Spleen (tissue), 11 donors: ENCODE measurements around the gene CTNNBL1. TPM values are rescaled to one million over a fixed set of nuclear protein-coding genes. Genes with fewer than 3 reads are reported as not detected.

Experiments
- DNase-seq: peaks from one replicate; pipeline ENCODE4 v3.0.0-alpha.2; 2020
- H3K27ac ChIP-seq, 8 donors: fragments of 200-600 bp; sonication (generic) in 7 of 8; 1 replicate in 4 of 8; 2 replicates in 4 of 8; pipeline versions ENCODE4 v1.5.0 to v1.8.0; 2016 to 2021; ENCODE audit warnings: inconsistent platforms in 4 of 8, mild to moderate bottlenecking in 4 of 8, moderate library complexity in 1 of 8
- H3K27me3 ChIP-seq, 7 donors: fragments of 200-600 bp; sonication (generic) in 6 of 7; replicated peaks in 1 of 7; 1 replicate in 4 of 7; 2 replicates in 3 of 7; pipeline versions ENCODE4 v1.5.0 to v1.8.0; 2016 to 2021; ENCODE audit warnings: inconsistent platforms in 3 of 7, mild to moderate bottlenecking in 1 of 7
- H3K36me3 ChIP-seq, 6 donors: fragments of 200-600 bp; sonication (generic) in 5 of 6; 1 replicate in 4 of 6; 2 replicates in 2 of 6; pipeline versions ENCODE4 v1.5.0 to v1.8.0; 2016 to 2021; ENCODE audit warnings: inconsistent platforms in 2 of 6
- H3K4me1 ChIP-seq, 6 donors: fragments of 200-600 bp; sonication (generic) in 5 of 6; 1 replicate in 3 of 6; 2 replicates in 3 of 6; pipeline versions ENCODE4 v1.5.0 to v1.8.0; 2016 to 2021; ENCODE audit warnings: inconsistent platforms in 3 of 6
- H3K4me3 ChIP-seq, 8 donors: fragments of 200-600 bp; sonication (generic) in 7 of 8; 1 replicate in 4 of 8; 2 replicates in 4 of 8; pipeline versions ENCODE4 v1.5.0 to v1.8.0; 2016 to 2021; ENCODE audit warnings: inconsistent platforms in 4 of 8, mild to moderate bottlenecking in 4 of 8, moderate library complexity in 2 of 8
- H3K9me3 ChIP-seq, 8 donors: fragments of 200-600 bp; sonication (generic) in 7 of 8; 1 replicate in 4 of 8; 2 replicates in 4 of 8; pipeline versions ENCODE4 v1.5.0 to v1.8.0; 2016 to 2021; ENCODE audit warnings: inconsistent platforms in 4 of 8
- POLR2A ChIP-seq, 3 donors: fragments of 450-650 bp; IDR thresholded peaks; one replicate each; pipeline ENCODE4 v1.5.1; 2017; ENCODE audit warnings: antibody characterized with exemption in 3 of 3, mild to moderate bottlenecking in 1 of 3
- POLR2AphosphoS5 ChIP-seq, 3 donors: sonication (generic); formaldehyde crosslinking; IDR thresholded peaks; one replicate each; pipeline ENCODE4 v1.5.1; 2017; ENCODE audit warnings: antibody characterized with exemption in 3 of 3
- WGBS, 5 donors: extraction: QIAGEN DNeasy Blood & Tissue Kit in 3 of 5; methylation state at CpG; one replicate each; pipeline versions ENCODE4 v1.1.5 to v1.1.7; 2013 to 2018; 5-methylcytosine and 5-hydroxymethylcytosine counted together
- intact Hi-C: fragments of 100-400 bp; cut with DNase I; formaldehyde crosslinking; loops from one replicate; pipeline ENCODE4 v1.15.0; 2023; ENCODE audit warnings: low total_unique reads
- polyA plus RNA-seq, 3 donors: library from polyadenylated mRNA; stranded (reverse); fragments of 200-250 nt; gene quantifications; one replicate each; pipeline ENCODE4 v1.2.1, GENCODE V29; 2013
- total RNA-seq, 7 donors: library from RNA; depleted of rRNA in 3 of 7; stranded (reverse); fragments of >200 nt in 3 of 7; fragmentation: NEBNext Ultra II Directional in 4 of 7; extraction: Animal tissue kit (Norgen Biotek cat#: 25700) in 4 of 7; gene quantifications; one replicate each; pipeline versions ENCODE4 v1.1.0 to v1.2.1, GENCODE V29; 2016 to 2021
- TF ChIP-seq, protein P1 (sequence below), 11 experiments: fragments of 200-600 bp in 7 of 11; fragments of 450-650 bp in 4 of 11; sonication (generic) in 4 of 11; IDR thresholded peaks in 8 of 11; conservative IDR thresholded peaks in 3 of 11; 1 replicate in 7 of 11; 2 replicates in 4 of 11; pipeline versions ENCODE4 v1.4.0 to v1.8.0; 2016 to 2021; ENCODE audit warnings: antibody characterized with exemption in 11 of 11, inconsistent platforms in 4 of 11, mild to moderate bottlenecking in 1 of 11
- donor health status: healthy with polysubstance abuse.
- donor health status: DM: no; HTN: no; CAD: no; lungs with moderate emphysema.
- donor health status: DM: no; HTN: no; CAD: no.
- donor health status: Bipolar disorder and iron deficiency.
- donor health status: healthy.
- donor health status: DM: no; HTN: no; CAD: no.
- donor health status: DM: yes; HTN: yes; CAD: no.

CTNNBL1 gene
- total and polyA plus RNA-seq, 10 donors: 46.5 to 135 (median 82.9) TPM

DNA sequence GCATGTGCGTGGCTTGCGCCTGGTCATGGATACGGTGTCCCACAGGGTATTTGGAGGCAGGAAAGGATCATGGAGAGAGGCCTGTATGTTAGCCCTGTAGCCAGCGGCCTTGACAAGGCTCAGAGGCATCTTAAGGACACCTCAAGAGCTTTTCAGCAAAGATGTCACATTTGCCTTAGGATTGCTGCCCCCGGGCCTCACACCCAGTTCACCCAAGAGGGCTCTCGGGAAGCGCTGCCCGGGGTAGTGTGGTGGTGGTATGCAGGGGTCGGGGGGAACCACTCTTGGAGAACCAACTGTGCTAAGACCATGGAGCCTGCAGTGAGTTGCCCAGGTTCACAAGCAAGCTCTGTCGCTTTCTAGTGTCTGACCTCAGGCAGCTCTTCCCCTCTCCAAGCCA, 172.2 kb downstream of the CTNNBL1 start:
- H3K36me3 ChIP-seq: peaks cover under 1 to 100% (median 55%) of the 10 kb centered on the region in 6 donors
- DNase-seq: peak; percentile 52
- no peak for TF ChIP-seq POLR2AphosphoS5 (IDR thresholded peaks at IDR 0.05)
- TF ChIP-seq, protein P1, sequence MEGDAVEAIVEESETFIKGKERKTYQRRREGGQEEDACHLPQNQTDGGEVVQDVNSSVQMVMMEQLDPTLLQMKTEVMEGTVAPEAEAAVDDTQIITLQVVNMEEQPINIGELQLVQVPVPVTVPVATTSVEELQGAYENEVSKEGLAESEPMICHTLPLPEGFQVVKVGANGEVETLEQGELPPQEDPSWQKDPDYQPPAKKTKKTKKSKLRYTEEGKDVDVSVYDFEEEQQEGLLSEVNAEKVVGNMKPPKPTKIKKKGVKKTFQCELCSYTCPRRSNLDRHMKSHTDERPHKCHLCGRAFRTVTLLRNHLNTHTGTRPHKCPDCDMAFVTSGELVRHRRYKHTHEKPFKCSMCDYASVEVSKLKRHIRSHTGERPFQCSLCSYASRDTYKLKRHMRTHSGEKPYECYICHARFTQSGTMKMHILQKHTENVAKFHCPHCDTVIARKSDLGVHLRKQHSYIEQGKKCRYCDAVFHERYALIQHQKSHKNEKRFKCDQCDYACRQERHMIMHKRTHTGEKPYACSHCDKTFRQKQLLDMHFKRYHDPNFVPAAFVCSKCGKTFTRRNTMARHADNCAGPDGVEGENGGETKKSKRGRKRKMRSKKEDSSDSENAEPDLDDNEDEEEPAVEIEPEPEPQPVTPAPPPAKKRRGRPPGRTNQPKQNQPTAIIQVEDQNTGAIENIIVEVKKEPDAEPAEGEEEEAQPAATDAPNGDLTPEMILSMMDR (IDR thresholded peaks at IDR 0.05 in 8 of 11, conservative IDR thresholded peaks at IDR 0.05 in 3 of 11): no peak
- TF ChIP-seq POLR2A (IDR thresholded peaks at IDR 0.05): no peak
- intact Hi-C loops: no loop called here
- no peak overlapping the region for H3K27ac ChIP-seq
- WGBS, 5 donors: 95 to 99% (median 97%) methylated on average over 9 to 10 of the region's 10 CpGs
- no peaks in the 10 kb centered on the region for H3K4me1 ChIP-seq
- H3K9me3 ChIP-seq: no peaks in the 10 kb centered on the region
- H3K4me3 ChIP-seq: no peak overlapping the region
- no peaks in the 10 kb centered on the region for H3K27me3 ChIP-seq

DNA sequence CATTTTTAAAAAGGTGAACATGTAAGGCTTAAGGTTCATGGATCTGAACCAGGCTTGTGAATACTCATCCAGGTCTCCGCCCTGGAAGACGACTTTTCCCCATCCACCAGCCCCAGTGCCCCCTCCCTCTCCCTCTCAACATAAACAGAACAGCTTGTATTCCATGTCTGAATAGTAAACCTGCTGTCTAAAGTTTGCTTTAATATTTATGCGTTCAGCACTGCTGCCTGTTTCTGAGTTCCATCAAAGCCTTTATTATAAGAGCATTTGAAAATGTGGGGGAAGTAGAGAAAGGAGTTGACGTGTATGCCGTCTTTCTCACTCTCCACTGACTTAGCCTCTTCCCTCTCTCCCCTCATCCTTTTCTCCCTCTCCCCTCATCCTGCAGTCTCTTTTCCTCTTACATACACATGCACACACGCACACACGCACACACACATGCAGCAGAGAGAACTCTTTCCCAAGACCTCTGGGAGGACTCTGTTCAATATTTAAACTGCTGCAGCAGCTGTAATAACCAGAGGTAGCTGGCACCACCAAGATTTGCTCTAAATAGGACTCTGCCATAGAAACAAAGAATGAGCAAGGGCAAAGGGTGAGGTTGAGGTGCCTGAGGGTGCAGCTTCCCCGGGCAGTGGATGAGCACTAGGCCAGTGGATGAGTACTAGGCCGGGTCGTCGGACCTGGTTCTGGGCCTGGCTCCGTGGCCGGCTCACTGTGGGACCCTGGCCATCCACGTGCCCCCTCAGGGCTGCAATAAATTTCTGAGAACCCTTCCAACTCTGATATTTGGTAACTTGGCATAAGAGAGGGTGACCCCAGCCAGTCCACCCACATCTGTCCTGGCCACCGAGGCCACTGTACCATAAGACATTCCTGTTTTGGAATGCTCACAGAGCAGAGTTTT, 173.7 kb downstream of the CTNNBL1 start:
- no peaks in the 10 kb centered on the region for H3K4me1 ChIP-seq
- H3K27me3 ChIP-seq: no peaks in the 10 kb centered on the region
- no peak overlapping the region for H3K27ac ChIP-seq
- peaks cover 0 to 100% (median 60%) of the 10 kb centered on the region in 6 donors for H3K36me3 ChIP-seq
- TF ChIP-seq POLR2AphosphoS5 (IDR thresholded peaks at IDR 0.05): no peak
- no peak for TF ChIP-seq POLR2A (IDR thresholded peaks at IDR 0.05)
- TF ChIP-seq, protein P1 (IDR thresholded peaks at IDR 0.05 in 8 of 11, conservative IDR thresholded peaks at IDR 0.05 in 3 of 11): no peak
- 88 to 93% (median 91%) methylated on average over 13 to 15 of the region's 15 CpGs for WGBS, 5 donors
- H3K4me3 ChIP-seq: no peak overlapping the region
- DNase-seq: peak; percentile 36
- intact Hi-C loops: no loop called here
- H3K9me3 ChIP-seq: no peaks in the 10 kb centered on the region

DNA sequence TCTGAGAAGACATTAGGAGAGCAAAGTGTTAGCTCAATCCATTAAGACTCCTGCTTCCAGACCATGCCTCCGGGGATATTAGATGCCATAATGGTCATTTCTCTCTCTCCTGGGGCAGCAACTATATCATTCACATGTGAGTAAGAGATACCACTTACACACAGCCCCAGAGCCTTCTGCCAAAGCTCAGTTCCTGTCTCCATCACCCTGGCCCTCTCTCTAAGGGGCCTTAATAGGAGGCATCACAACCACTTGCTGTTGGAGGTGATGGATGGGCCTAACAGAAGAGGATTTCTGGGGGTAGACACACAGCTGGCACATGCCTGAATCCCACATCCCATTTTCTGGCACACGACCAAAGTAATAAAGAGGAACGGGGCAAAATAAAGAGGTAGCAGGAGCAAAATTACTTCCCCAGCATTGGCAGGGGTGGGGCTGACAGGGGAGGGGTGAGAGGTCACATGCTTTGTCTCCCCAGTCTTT, 175.1 kb downstream of the CTNNBL1 start:
- DNase-seq: no peak
- Histone ChIP-seq H3K27me3 (no peaks in the 10 kb centered on the region), H3K9me3 (no peaks in the 10 kb centered on the region), H3K27ac (peak overlapping the region in 1 of 8 donors; percentile 24), H3K4me3 (no peak overlapping the region), H3K4me1 (no peaks in the 10 kb centered on the region), H3K36me3 (peaks cover 0 to 100% (median 66%) of the 10 kb centered on the region in 6 donors)
- intact Hi-C loops: no loop called here
- 43 to 82% (median 59%) methylated on average over 3 of the region's 3 CpGs for WGBS, 5 donors
- TF ChIP-seq POLR2AphosphoS5 (IDR thresholded peaks at IDR 0.05) (no peak), POLR2A (IDR thresholded peaks at IDR 0.05) (no peak)
- TF ChIP-seq, protein P1 (IDR thresholded peaks at IDR 0.05 in 8 of 11, conservative IDR thresholded peaks at IDR 0.05 in 3 of 11): no peak

DNA sequence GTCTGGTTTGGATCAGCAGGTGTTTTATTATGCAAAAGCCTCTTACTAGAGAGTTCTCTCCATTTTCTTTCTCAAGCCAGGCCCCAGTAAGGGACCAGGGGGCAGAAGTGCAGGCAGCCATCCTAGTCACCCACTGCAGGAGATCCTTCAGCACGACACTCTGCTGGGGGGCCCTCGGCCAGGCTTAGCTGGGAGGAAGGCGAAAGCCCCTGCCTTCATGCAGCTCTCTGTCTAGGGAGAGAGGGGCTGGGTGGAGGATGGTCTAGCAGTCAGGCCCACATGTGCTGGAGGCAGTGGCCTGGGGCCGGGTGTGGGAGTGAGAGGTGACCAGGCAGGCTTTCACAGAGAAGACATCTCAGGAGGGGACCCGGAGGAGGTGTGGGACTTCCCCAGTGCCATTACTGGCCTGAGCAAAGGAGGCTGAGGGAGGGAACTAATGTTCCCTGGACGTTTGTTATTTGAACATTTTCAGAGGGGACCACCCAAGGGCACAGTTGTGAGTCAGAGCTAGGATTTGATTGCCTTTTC, 175.6 kb downstream of the CTNNBL1 start:
- H3K9me3 ChIP-seq: no peaks in the 10 kb centered on the region
- intact Hi-C loops: no loop called here
- peak overlapping the region in 1 of 8 donors; percentile 24 for H3K27ac ChIP-seq
- H3K36me3 ChIP-seq: peaks cover 0 to 100% (median 69%) of the 10 kb centered on the region in 6 donors
- H3K4me1 ChIP-seq: no peaks in the 10 kb centered on the region
- TF ChIP-seq POLR2AphosphoS5 (IDR thresholded peaks at IDR 0.05): no peak
- no peak for TF ChIP-seq POLR2A (IDR thresholded peaks at IDR 0.05)
- TF ChIP-seq, protein P1 (IDR thresholded peaks at IDR 0.05 in 8 of 11, conservative IDR thresholded peaks at IDR 0.05 in 3 of 11): no peak
- no peaks in the 10 kb centered on the region for H3K27me3 ChIP-seq
- peak; percentile 45 for DNase-seq
- no peak overlapping the region for H3K4me3 ChIP-seq
- WGBS, 5 donors: 79 to 94% (median 85%) methylated on average over 5 to 6 of the region's 6 CpGs
